A549 (cell line): ENCODE results near the gene OR51L1. TPM values are rescaled to one million over a fixed set of nuclear protein-coding genes. Genes with fewer than 3 reads are reported as not detected.

ENCODE experiments used
- ATAC-seq, 2 experiments: fragments of 200-7000 bp in 1 of 2; fragments of >200 bp in 1 of 2; cut with Nextera tagmentation in 1 of 2; cut with Tn5 transposase in 1 of 2; 3 replicates each; pipeline versions ENCODE4 v1.8.0 to v1.9.1; 2018 to 2020; ENCODE audit warnings: mild to moderate bottlenecking in 1 of 2, moderate library complexity in 1 of 2
- CTCF ChIA-PET: fragments of 300-600 bp; sonication (Branson Sonifier 250); formaldehyde crosslinking; extraction: SDS; loops from one replicate; lab custom pipeline; 2021; ENCODE audit warnings: antibody characterized with exemption, inconsistent platforms; lab: Yijun Ruan, JAX
- POLR2A ChIA-PET: fragments of 350-600 bp; formaldehyde crosslinking; extraction: SDS; loops from one replicate; lab custom pipeline; 2021; ENCODE audit warnings: antibody characterized with exemption, inconsistent platforms; lab: Yijun Ruan, JAX
- DNase-seq, 2 experiments: peaks; one replicate each; pipeline versions ENCODE4 v3.0.0 to v3.0.0-alpha.2; 2011 to 2016; ENCODE audit warnings: low read depth in 1 of 2, low spot score in 1 of 2
- FAIRE-seq: peaks from 2 replicates; lab custom pipeline; 2011; peaks lifted over from hg19 to GRCh38; lab: Jason Lieb, UNC
- H3K27ac ChIP-seq, 2 experiments: fragments of >200 bp; sonication (Bioruptor Twin); formaldehyde crosslinking; 3 replicates each; pipeline ENCODE4 v1.5.1; 2016 to 2017
- H3K4me1 ChIP-seq: fragments of >200 bp; sonication (Bioruptor Twin); formaldehyde crosslinking; 3 replicates; pipeline ENCODE4 v1.6.1; 2016
- H3K4me2 ChIP-seq: fragments of >200 bp; sonication (Bioruptor Twin); formaldehyde crosslinking; 3 replicates; pipeline ENCODE4 v1.6.1; 2016
- H3K4me3 ChIP-seq: fragments of >200 bp; sonication (Bioruptor Twin); formaldehyde crosslinking; 3 replicates; pipeline ENCODE4 v1.5.1; 2016
- H3K9me3 ChIP-seq: fragments of >200 bp; sonication (Bioruptor Twin); formaldehyde crosslinking; 3 replicates; pipeline ENCODE4 v1.6.1; 2016
- CBX2 ChIP-seq: fragments of 200-600 bp; sonication (generic); IDR thresholded peaks from 2 replicates; pipeline ENCODE4 v1.6.1; 2016; ENCODE audit warnings: low read depth, mild to moderate bottlenecking, borderline replicate concordance
- CEBPB ChIP-seq, 2 experiments: fragments of >200 bp in 1 of 2; sonication (Bioruptor Twin) in 1 of 2; formaldehyde crosslinking in 1 of 2; IDR thresholded peaks; 2 replicates each; pipeline ENCODE4 v1.6.1; 2012 to 2016
- CHD2 ChIP-seq: fragments of 150-350 bp; IDR thresholded peaks from 2 replicates; pipeline ENCODE4 v1.6.1; 2014; ENCODE audit warnings: low read length; ENCODE audit not compliant: partially characterized antibody
- EHF ChIP-seq: fragments of 250-450 bp; sonication (Bioruptor Pico); IDR thresholded peaks from 2 replicates; pipeline ENCODE4 v1.5.0; 2020; ENCODE audit warnings: mild to moderate bottlenecking
- EHMT2 ChIP-seq: fragments of 200-600 bp; sonication (generic); IDR thresholded peaks from 2 replicates; pipeline ENCODE4 v1.6.1; 2016; ENCODE audit warnings: antibody characterized with exemption, low read depth, mild to moderate bottlenecking, moderate library complexity
- ESRRA ChIP-seq: fragments of 150-350 bp; IDR thresholded peaks from 2 replicates; pipeline ENCODE4 v1.6.1; 2014; ENCODE audit warnings: mild to moderate bottlenecking, low read length, borderline replicate concordance
- FOSL2 ChIP-seq, 2 experiments: fragments of 450-650 bp in 1 of 2; fragments of >200 bp in 1 of 2; sonication (Bioruptor Twin) in 1 of 2; formaldehyde crosslinking; IDR thresholded peaks; 2 replicates each; pipeline versions ENCODE4 v1.5.0 to v1.6.1; 2016 to 2020; ENCODE audit warnings: mild to moderate bottlenecking in 1 of 2, moderate library complexity in 1 of 2
- FOXS1 ChIP-seq: fragments of 250-450 bp; sonication (Bioruptor Pico); IDR thresholded peaks from 2 replicates; pipeline ENCODE4 v1.5.0; 2020; ENCODE audit warnings: mild to moderate bottlenecking, moderate library complexity
- HOXA7 ChIP-seq: fragments of 250-450 bp; sonication (Bioruptor Pico); IDR thresholded peaks from 2 replicates; pipeline ENCODE4 v1.5.0; 2020; ENCODE audit warnings: mild to moderate bottlenecking, moderate library complexity
- HOXB5 ChIP-seq: fragments of 250-450 bp; sonication (Bioruptor Pico); IDR thresholded peaks from 2 replicates; pipeline ENCODE4 v1.5.0; 2020; ENCODE audit warnings: mild to moderate bottlenecking, moderate library complexity
- JUNB ChIP-seq: fragments of >200 bp; sonication (Bioruptor Twin); formaldehyde crosslinking; IDR thresholded peaks from 2 replicates; pipeline ENCODE4 v1.6.1; 2016
- NFE2L2 ChIP-seq: fragments of 150-350 bp; conservative IDR thresholded peaks from 2 replicates; pipeline ENCODE4 v1.6.1; 2014; ENCODE audit warnings: low read length
- PHF8 ChIP-seq: fragments of 200-600 bp; sonication (generic); IDR thresholded peaks from 2 replicates; pipeline ENCODE4 v1.6.1; 2016; ENCODE audit warnings: low read depth, mild to moderate bottlenecking, antibody characterized with exemption, moderate library complexity, borderline replicate concordance
- POLR2A ChIP-seq: IDR thresholded peaks from 2 replicates; pipeline ENCODE4 v1.6.1; 2012; ENCODE audit warnings: mild to moderate bottlenecking, low read length
- RFX5 ChIP-seq: fragments of 450-650 bp; IDR thresholded peaks from 2 replicates; pipeline ENCODE4 v1.7.1; 2014; ENCODE audit warnings: antibody characterized with exemption, mild to moderate bottlenecking, moderate library complexity
- ZC3H11A ChIP-seq: fragments of 450-650 bp; IDR thresholded peaks from 2 replicates; pipeline ENCODE4 v1.6.1; 2014; ENCODE audit warnings: antibody characterized with exemption, mild to moderate bottlenecking
- ZSCAN20 ChIP-seq: fragments of 250-450 bp; sonication (Bioruptor Pico); IDR thresholded peaks from 2 replicates; pipeline ENCODE4 v1.8.0; 2022; ENCODE audit warnings: mild to moderate bottlenecking, moderate library complexity
- WGBS: methylation state at CpG from one replicate; pipeline ENCODE4 v1.1.6; 2017; ENCODE audit errors: missing lambda C conversion rate; 5-methylcytosine and 5-hydroxymethylcytosine counted together
- polyA plus RNA-seq, 4 experiments: library from polyadenylated mRNA; depleted of rRNA in 3 of 4; stranded (reverse); fragments of >200 nt; fragmentation: RNase III in 1 of 4; extraction: RNeasy Plus Mini Kit Qiagen cat#74134 plus additional on column Dnase treatment in 1 of 4; gene quantifications; 2 replicates in 3 of 4; 3 replicates in 1 of 4; pipeline ENCODE4 v1.2.3, GENCODE V29; 2011 to 2017
- TF ChIP-seq, protein P1 (sequence below): fragments of >200 bp; sonication (Bioruptor Twin); formaldehyde crosslinking; IDR thresholded peaks from 3 replicates; pipeline ENCODE4 v1.5.1; 2016
- TF ChIP-seq, protein P2 (sequence below): fragments of 250-450 bp; sonication (Bioruptor Pico); IDR thresholded peaks from 2 replicates; pipeline ENCODE4 v1.5.0; 2020; ENCODE audit warnings: low read depth, mild to moderate bottlenecking, moderate library complexity
- TF ChIP-seq, protein P3 (sequence below): IDR thresholded peaks from 2 replicates; pipeline ENCODE4 v1.6.1; 2012
- TF ChIP-seq, protein P4 (sequence below): IDR thresholded peaks from 2 replicates; pipeline ENCODE4 v1.6.1; 2012
- TF ChIP-seq, protein P5 (sequence below): fragments of 250-450 bp; sonication (Bioruptor Pico); IDR thresholded peaks from 2 replicates; pipeline ENCODE4 v1.5.0; 2021; ENCODE audit warnings: mild to moderate bottlenecking, moderate library complexity, borderline replicate concordance
- TF ChIP-seq, protein P6 (sequence below): fragments of 150-350 bp; IDR thresholded peaks from 2 replicates; pipeline ENCODE4 v1.6.1; 2014; ENCODE audit warnings: low read depth, mild to moderate bottlenecking, low read length
- TF ChIP-seq, protein P7 (sequence below): fragments of >200 bp; sonication (Bioruptor Twin); formaldehyde crosslinking; IDR thresholded peaks from 2 replicates; pipeline ENCODE4 v1.6.1; 2016

Gene OR51L1
- polyA plus RNA-seq, 2 of the 4 experiments (the other 2 are of a cell fraction) = not detected

DNA sequence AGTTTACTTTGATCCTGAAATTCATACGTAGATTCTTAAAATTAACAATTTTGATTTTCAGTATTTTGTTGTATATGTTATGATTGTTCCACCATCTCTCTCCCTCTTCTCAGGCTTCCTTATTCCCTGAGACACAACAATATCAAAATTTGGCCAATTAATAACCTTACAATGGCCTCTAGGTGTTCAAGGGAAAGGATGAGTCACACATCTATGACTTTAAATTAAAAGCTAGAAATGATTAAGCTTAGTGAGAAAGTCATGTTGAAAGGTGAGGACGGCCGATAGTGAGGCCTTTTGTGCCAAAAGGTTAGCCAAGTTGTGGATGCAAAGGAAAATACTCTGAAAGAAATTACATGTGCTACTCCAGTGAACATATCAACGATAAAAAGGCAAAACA, 46.2 kb downstream of the OR51L1 start:
- ATAC-seq (no peak), FAIRE-seq (no peak), DNase-seq (no peak)
- CTCF ChIA-PET = no interaction called here
- Histone ChIP-seq H3K9me3 (no peaks in the 10 kb centered on the region), H3K27ac (no peak overlapping the region), H3K4me1 (no peaks in the 10 kb centered on the region), H3K4me2 (no peak overlapping the region), H3K4me3 (no peak overlapping the region)
- POLR2A ChIA-PET = no interaction called here
- TF ChIP-seq, protein P1, sequence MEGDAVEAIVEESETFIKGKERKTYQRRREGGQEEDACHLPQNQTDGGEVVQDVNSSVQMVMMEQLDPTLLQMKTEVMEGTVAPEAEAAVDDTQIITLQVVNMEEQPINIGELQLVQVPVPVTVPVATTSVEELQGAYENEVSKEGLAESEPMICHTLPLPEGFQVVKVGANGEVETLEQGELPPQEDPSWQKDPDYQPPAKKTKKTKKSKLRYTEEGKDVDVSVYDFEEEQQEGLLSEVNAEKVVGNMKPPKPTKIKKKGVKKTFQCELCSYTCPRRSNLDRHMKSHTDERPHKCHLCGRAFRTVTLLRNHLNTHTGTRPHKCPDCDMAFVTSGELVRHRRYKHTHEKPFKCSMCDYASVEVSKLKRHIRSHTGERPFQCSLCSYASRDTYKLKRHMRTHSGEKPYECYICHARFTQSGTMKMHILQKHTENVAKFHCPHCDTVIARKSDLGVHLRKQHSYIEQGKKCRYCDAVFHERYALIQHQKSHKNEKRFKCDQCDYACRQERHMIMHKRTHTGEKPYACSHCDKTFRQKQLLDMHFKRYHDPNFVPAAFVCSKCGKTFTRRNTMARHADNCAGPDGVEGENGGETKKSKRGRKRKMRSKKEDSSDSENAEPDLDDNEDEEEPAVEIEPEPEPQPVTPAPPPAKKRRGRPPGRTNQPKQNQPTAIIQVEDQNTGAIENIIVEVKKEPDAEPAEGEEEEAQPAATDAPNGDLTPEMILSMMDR = no peak
- TF ChIP-seq FOSL2 (IDR thresholded peaks at IDR 0.05) (no peak), FOSL2 (CRISPR knock-in tag; IDR thresholded peaks at IDR 0.05) (peak; percentile 38; the same call in 1 of the 2 replicates), EHF (no peak)
- WGBS = 14% methylated on average over 4 of the region's 4 CpGs

DNA sequence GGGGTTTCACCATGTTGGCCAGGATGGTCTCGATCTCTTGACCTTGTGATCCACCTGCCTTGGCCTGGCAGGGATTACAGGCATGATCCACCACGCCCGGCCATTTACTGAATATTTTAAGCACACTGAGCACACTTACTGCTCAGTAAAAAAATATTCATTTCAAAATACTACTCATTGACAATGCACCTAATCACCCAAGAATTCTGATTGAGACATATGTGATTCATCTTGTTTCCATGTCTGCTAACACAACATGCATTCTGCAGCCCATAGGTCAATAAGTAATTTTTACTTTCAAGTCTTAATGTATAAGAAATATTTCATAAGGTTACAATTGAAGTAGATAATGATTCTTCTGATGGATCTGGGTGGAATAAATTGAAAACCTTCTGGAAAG, 47.4 kb downstream of the OR51L1 start:
- H3K4me1 ChIP-seq = no peaks in the 10 kb centered on the region
- ATAC-seq (no peak), DNase-seq (no peak), FAIRE-seq (no peak)
- no peak overlapping the region for H3K4me3 ChIP-seq
- ChIA-PET POLR2A (no interaction called here), CTCF (no interaction called here)
- no peak for TF ChIP-seq JUNB
- no peak for TF ChIP-seq CBX2
- TF ChIP-seq PHF8 = no peak
- no peak for TF ChIP-seq HOXA7 (CRISPR knock-in tag)
- TF ChIP-seq, protein P2, sequence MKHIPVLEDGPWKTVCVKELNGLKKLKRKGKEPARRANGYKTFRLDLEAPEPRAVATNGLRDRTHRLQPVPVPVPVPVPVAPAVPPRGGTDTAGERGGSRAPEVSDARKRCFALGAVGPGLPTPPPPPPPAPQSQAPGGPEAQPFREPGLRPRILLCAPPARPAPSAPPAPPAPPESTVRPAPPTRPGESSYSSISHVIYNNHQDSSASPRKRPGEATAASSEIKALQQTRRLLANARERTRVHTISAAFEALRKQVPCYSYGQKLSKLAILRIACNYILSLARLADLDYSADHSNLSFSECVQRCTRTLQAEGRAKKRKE (CRISPR knock-in tag) = no peak
- TF ChIP-seq HOXB5 (CRISPR knock-in tag) = no peak
- no peak overlapping the region for H3K27ac ChIP-seq
- no peak overlapping the region for H3K4me2 ChIP-seq
- H3K9me3 ChIP-seq = no peaks in the 10 kb centered on the region
- 5% methylated on average over 3 of the region's 3 CpGs for WGBS

DNA sequence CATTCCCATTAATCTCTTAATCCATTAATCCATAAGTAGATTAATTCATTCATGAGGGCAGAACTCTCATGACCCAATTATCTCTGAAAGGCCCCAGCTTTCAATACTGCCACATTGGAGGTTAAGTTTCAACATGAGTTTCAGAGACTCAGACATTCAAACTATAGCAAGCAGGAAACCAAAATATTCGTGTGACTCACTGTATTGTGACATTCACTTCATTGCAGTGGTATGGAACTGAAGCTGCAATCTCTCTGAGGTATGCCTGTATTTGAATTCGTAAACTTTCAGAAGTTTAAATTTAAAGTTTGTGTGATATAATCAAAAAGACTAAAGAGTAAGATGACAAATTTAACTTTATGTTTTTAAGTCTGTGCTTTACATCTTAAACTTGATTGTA, 48.7 kb downstream of the OR51L1 start:
- no peak overlapping the region for H3K27ac ChIP-seq
- FAIRE-seq = no peak
- no peak for ATAC-seq
- ChIA-PET POLR2A (no interaction called here), CTCF (no interaction called here)
- WGBS = 5% methylated on average over 2 of the region's 2 CpGs
- DNase-seq = no peak
- no peak overlapping the region for H3K4me3 ChIP-seq
- H3K4me2 ChIP-seq = no peak overlapping the region
- H3K4me1 ChIP-seq = no peaks in the 10 kb centered on the region
- H3K9me3 ChIP-seq = no peaks in the 10 kb centered on the region
- TF ChIP-seq, protein P3, sequence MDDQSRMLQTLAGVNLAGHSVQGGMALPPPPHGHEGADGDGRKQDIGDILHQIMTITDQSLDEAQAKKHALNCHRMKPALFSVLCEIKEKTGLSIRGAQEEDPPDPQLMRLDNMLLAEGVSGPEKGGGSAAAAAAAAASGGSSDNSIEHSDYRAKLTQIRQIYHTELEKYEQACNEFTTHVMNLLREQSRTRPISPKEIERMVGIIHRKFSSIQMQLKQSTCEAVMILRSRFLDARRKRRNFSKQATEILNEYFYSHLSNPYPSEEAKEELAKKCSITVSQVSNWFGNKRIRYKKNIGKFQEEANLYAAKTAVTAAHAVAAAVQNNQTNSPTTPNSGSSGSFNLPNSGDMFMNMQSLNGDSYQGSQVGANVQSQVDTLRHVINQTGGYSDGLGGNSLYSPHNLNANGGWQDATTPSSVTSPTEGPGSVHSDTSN = no peak
- TF ChIP-seq, protein P4, sequence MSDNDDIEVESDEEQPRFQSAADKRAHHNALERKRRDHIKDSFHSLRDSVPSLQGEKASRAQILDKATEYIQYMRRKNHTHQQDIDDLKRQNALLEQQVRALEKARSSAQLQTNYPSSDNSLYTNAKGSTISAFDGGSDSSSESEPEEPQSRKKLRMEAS = no peak
- TF ChIP-seq EHF (no peak), JUNB (no peak), RFX5 (no peak), FOXS1 (CRISPR knock-in tag) (no peak), ZC3H11A (no peak), FOSL2 (IDR thresholded peaks at IDR 0.05) (no peak), FOSL2 (CRISPR knock-in tag; IDR thresholded peaks at IDR 0.05) (no peak), ESRRA (no peak), POLR2A (no peak), CEBPB (IDR thresholded peaks at IDR 0.05) (no peak), CHD2 (no peak), ZSCAN20 (CRISPR knock-in tag) (no peak), NFE2L2 (no peak), EHMT2 (no peak)
- TF ChIP-seq, protein P5, sequence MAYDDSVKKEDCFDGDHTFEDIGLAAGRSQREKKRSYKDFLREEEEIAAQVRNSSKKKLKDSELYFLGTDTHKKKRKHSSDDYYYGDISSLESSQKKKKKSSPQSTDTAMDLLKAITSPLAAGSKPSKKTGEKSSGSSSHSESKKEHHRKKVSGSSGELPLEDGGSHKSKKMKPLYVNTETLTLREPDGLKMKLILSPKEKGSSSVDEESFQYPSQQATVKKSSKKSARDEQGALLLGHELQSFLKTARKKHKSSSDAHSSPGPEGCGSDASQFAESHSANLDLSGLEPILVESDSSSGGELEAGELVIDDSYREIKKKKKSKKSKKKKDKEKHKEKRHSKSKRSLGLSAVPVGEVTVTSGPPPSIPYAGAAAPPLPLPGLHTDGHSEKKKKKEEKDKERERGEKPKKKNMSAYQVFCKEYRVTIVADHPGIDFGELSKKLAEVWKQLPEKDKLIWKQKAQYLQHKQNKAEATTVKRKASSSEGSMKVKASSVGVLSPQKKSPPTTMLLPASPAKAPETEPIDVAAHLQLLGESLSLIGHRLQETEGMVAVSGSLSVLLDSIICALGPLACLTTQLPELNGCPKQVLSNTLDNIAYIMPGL = no peak
- TF ChIP-seq, protein P6, sequence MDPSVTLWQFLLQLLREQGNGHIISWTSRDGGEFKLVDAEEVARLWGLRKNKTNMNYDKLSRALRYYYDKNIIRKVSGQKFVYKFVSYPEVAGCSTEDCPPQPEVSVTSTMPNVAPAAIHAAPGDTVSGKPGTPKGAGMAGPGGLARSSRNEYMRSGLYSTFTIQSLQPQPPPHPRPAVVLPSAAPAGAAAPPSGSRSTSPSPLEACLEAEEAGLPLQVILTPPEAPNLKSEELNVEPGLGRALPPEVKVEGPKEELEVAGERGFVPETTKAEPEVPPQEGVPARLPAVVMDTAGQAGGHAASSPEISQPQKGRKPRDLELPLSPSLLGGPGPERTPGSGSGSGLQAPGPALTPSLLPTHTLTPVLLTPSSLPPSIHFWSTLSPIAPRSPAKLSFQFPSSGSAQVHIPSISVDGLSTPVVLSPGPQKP = no peak
- TF ChIP-seq, protein P7, sequence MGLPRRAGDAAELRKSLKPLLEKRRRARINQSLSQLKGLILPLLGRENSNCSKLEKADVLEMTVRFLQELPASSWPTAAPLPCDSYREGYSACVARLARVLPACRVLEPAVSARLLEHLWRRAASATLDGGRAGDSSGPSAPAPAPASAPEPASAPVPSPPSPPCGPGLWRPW = no peak
